Activated CD4-positive, alpha-beta T cell treated with anti-CD3 and anti-CD28 coated beads for 4 hours (primary cell): Measurements from ENCODE around the gene TTI1.

Experiments
- DNase-seq, 2 donors: peaks; one replicate each; pipeline ENCODE4 v3.0.0-alpha.2; 2020

The TTI1 gene

DNA sequence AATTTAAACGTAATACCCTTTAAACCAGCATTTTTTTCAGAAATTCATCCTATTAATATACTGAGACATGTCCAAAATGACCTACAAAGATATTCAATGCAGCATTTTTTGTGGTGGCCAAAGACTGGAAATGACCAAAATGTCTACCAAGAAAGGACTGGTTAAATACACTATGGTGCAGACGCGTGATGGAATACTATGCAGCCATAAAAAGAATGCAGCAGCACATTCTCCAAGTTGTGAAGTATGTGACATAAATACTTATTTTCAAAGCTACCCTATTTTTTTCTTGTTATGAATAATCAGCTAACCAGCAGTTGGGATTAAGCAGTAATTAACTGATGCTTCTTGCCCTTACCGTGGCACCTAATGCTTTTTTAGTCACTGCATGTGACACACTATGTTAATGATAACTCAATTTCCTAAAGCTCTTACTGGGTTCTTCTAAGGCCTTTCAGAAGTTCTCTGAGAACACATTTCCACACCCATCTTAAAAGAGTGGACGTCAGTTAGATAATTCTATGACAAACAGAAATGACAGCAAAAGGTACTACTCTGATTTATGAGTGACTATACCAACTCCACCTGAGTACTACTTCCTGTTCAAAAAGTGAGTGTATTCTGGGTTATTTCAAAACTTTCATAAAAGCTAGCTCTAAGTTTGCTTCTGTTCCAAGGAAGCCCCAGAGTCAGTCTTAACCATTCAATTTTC lies 24.9 kb downstream of the TTI1 start:
- no peak for DNase-seq

GRCh38 chr20:38007526-38007925 lies 25.7 kb downstream of the TTI1 start:
- DNase-seq: no peak

- DNase-seq: no peak
Observed at GRCh38 chr20:38005903-38006302, 27.4 kb downstream of the TTI1 start.

DNA sequence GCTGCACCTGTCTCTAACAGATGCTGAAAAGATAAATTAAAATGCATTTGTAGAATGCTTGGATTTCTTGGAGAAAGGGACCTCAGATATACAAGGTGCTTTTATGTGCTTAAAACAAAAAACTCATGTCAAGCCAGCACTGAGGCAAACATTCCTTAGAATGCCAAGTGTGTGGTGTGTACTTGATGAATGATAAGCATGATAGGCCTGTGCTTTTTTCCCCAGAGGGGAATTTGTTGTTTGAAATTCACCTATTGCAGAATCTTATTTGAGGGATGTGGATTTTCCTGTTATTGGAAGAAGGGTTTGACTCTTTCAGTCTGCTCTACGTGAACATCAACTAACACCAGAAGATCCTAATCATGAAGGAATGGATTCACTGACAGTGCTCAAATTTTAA lies 28.8 kb downstream of the TTI1 start:
- no peak for DNase-seq

GRCh38 chr20:38002422-38002821 lies 30.8 kb downstream of the TTI1 start:
- no peak for DNase-seq

GRCh38 chr20:38001981-38002380 lies 31.3 kb downstream of the TTI1 start:
- DNase-seq: no peak

- no peak for DNase-seq
Observed at GRCh38 chr20:38001173-38001875, 31.9 kb downstream of the TTI1 start.

DNA sequence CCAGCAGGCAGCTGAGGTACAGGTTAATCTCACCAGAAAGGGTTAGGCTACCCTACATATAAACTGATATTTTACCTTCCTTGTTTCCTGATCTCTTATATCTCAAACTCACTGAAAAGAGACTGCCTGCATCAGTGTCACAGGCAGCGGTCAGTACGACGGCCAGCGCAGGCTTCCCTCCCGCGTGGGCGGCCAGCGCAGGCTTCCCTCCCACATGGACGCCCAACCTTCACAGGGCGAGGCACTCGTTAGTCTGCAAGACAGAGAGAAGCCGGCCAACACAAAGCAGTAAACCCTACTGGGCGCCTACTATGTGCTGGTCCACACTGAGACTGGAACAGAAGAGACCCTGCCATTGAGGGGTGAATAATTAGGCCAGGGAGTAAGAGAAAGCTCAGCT lies 33.0 kb downstream of the TTI1 start:
- no peak for DNase-seq

GRCh38 chr20:37999526-38000263 lies 33.6 kb downstream of the TTI1 start:
- DNase-seq: no peak

GRCh38 chr20:37997516-37997915 lies 35.7 kb downstream of the TTI1 start:
- DNase-seq: no peak

DNA sequence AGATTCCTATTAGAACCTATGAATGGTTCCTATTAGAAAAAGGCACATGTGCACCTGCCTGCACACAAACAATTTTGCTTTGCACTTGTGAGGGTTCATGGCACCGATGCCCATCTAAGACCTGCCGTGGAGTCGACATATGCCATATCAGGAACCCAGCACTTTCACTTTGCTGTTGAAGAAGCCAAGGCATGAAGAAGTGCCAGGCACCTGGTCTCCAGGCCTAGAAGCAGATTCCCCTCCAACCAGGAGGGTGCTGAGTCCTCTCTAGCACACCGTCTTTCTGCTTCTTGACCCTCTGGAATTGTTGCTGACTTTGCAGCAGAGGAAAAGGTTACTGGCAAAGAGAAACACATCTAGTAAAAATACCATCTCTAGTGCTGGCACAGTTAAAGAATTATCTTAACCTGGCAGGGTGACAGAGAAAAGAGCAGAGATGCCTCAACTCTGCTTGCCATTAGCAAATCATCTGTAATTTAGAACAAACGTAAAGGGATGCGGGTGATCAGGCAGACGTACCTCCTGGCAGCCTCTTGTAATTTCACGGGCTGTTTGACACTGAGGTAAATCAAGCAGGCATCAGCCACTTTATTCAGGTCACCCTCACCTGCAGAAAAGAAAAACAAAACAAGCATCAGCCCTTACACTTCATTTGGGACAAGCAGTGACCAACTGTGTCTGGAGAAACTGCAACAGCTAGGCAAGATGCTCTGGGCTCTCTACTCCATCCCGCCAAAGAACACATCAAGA lies 37.2 kb downstream of the TTI1 start:
- no peak for DNase-seq

DNA sequence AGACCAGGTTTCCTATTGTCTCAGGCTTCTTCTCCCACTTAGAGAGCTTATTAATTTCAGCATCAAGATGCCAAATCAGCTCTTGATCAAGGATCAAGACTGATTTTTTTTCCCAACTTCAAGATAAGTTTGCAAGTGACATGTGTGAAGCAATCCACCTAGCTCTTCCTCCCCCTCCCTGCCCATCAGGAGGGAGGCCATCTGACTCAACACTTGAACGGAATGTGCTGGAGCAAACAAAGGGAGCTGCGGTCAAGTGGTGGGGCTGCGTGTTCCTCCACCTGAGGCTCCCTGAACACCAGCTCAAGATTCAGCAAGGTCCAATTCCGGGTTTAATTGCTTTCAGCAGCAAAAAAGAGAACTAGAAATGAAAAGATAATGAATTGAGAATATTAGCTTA lies 38.7 kb downstream of the TTI1 start:
- no peak for DNase-seq

- peak; percentile 9 to 15 for DNase-seq
Observed at GRCh38 chr20:37992802-37993409, 40.4 kb downstream of the TTI1 start.

DNA sequence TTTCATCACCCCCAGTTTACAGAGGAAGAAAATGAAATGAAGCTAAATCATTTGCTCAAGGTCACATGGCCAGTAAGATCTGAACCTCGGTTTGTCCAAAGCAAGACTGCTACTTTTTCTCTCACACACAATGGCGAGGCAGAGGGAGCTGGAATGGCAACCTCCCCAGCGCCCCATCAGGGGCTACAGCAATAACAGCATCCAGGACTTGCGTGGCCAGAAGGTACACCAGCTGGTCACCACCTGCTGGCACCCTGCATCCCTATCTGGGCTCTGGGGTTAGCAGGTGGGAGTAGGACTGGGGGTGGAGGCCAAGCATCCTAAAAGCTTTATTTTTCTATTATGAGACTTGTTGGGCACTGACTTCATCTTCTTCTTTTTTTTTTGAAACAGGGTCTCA lies 41.3 kb downstream of the TTI1 start:
- no peak for DNase-seq

DNA sequence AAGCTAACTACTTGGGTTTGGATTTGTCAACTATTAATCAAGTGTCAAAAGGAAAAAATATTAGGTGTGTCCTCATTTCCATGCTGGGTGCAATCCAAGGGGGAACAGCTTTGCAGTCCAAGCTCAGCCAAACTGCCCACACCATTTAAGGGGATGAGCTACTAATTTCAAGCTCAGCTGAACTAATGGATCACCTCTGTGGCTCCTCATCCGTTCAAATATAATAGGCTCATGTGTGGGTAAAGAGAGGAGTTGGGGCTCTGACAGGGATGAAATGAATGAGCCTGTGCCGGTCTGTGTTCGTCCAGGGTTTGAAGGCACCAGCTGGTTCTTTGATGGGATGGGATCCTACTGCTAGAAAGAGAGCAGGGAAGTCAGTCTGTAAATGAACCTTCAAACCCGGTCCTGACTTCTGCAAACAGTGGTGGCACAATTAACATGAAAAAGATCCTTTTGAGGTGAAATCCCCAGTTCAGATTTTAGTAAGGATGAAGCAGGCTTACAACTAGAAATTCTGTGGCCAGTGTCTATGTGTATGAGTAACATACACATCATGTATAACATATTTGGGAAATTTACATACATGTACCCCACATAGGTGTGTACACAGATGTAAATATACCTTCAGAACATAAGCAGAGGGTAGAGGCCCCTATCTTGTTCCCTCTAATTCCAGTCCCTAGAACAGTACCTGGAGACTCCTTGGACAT lies 41.9 kb downstream of the TTI1 start:
- no peak for DNase-seq

- DNase-seq: peak; percentile 4 to 12
Observed at GRCh38 chr20:37990571-37991151, 42.6 kb downstream of the TTI1 start.

DNA sequence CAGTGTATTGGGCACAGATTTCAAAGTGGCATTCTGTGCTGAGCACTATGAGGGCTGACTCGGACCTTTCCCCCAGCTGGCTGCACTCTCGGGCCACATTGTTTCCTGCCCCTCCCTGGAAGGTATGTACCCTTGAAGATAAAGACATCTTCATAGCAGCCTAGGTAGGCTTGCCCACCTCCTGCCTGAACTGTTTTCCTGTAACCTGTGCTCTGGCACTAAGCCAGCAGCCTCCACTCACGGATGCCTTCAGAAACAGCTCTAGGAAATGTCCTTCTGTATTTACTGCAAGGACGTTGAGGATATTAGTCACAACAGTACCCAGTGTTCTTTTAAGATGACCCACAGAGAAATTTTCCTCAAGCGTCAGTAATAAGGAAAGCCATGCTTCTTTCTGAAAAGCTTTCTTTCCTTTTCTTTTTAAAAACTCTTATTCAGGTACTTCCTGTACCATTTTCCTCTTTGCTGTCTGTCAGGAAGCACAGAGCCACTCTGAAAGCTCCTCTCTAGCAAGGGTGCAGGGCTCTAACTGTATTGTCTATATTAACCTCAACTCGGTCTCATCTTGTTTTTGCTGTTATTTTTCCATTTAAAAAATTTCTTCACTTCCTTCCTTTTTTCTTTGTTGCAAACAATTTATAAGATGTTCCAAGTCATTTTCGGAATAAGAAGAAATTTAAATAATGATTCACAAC lies 43.5 kb downstream of the TTI1 start:
- no peak for DNase-seq

DNA sequence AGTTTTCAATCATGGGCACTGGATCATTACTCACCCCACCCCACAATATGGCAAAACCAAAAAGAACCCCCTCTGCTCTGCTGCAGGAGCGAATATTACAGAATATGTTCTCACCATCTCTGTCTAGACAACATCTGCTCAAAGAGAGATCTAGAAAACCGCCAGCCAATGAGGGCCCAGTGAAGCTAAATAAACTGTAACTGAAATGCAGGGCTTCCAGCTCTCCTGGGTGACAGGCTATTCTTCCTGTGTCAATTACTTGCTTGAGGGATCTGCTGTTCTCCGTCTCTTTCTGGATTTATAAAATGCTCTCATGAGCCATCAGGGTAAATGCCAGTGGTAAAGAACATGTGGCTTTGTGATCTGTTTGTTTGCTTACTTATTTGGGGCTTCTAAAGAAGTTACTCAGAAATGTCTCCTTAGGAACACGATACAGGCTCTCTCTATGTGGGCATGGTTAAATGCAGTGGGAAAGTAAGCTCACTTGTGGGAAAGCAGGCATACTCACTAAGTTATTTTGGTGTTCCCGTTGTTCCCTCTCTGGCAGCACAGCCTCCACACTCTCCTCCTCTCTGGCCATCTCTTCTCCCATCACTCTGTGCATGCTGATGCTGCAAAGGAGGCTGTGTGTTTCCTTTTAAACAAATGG lies 44.8 kb downstream of the TTI1 start:
- no peak for DNase-seq

DNA sequence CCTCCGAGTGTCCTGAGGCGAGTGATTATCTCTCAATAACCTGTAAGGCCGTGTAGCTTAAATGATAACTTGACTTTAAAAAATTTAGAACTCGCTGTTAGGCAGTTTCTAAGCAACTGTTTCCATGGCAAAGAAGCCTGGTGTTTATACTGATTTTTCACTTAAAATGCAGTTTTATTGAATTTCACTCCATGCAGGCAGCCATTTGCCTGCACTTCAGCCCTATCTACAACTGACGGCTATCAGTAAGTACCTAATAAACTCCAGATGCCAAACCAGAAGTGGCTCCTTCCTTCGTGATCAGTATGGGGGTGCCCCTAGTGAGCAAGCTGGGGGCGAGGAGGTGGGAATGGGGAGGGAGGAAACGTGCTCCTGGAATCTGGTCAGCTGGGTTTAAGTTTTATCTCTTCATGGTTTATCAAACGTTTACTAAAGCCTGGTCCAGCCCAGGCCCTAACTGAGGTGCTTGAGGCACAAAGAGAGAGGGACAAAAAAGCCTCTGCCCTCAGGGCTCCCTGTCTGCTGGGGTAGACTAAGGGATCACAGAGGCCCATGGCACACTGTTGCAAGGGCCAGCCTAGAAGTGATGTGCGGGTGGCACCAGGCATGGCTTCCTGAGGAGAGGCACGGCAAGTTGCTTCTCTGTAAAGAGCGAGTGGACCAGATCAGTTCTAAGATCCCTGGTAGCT lies 45.5 kb downstream of the TTI1 start:
- no peak for DNase-seq
